ENCODE data around the gene ELOVL5. TPM values are rescaled to one million over a fixed set of nuclear protein-coding genes. Genes with fewer than 3 reads are reported as not detected.
"Not testable (repeated sequence)": the region's sequence is repeated elsewhere in the genome, so short reads cannot be mapped to it uniquely, and the experiment has no call there.

Gene ELOVL5
- total RNA-seq, 3 donors from 2014 or later = 89.4 to 115 (median 104) TPM

GRCh38 chr6:53347921-53348370 is 804 bp downstream of the ELOVL5 start:
- H3K36me3 Mint-ChIP-seq (ENCODE audit: insufficient read depth) = peaks cover 18% of the 10 kb centered on the region
- peaks cover 51% of the 10 kb centered on the region for H3K4me1 Mint-ChIP-seq (ENCODE audit: low read depth)
- H3K27me3 Mint-ChIP-seq (ENCODE audit: low read depth) = no peaks in the 10 kb centered on the region
- H3K4me3 Mint-ChIP-seq = peak overlapping the region; percentile 96
- no peaks in the 10 kb centered on the region for H3K9me3 Mint-ChIP-seq
- peak; percentile 25 to 32 for ATAC-seq
- peak; percentile 23 for DNase-seq

- Mint-ChIP-seq H3K27me3 (ENCODE audit: low read depth) (no peaks in the 10 kb centered on the region), H3K4me3 (peak overlapping the region; percentile 96), H3K4me1 (ENCODE audit: low read depth) (peaks cover 56% of the 10 kb centered on the region), H3K36me3 (ENCODE audit: insufficient read depth) (peaks cover 18% of the 10 kb centered on the region), H3K9me3 (no peaks in the 10 kb centered on the region)
- ATAC-seq (peak in 1 of 2 donors; percentile 12), DNase-seq (peak; percentile 13)
Measured at GRCh38 chr6:53347250-53347920, 1.4 kb downstream of the ELOVL5 start.

- not testable (repeated sequence) for H3K27me3 Mint-ChIP-seq (ENCODE audit: low read depth); H3K9me3 Mint-ChIP-seq; ATAC-seq; DNase-seq
- peaks cover 21% of the 10 kb centered on the region for H3K36me3 Mint-ChIP-seq (ENCODE audit: insufficient read depth)
- peak overlapping the region; percentile 96 for H3K4me3 Mint-ChIP-seq
- H3K4me1 Mint-ChIP-seq (ENCODE audit: low read depth) = peaks cover 69% of the 10 kb centered on the region
Measured at GRCh38 chr6:53346049-53346448, 2.7 kb downstream of the ELOVL5 start.

GRCh38 chr6:53344969-53345368 is 3.8 kb downstream of the ELOVL5 start:
- DNase-seq (no peak), ATAC-seq (no peak)
- Mint-ChIP-seq H3K27me3 (ENCODE audit: low read depth) (no peaks in the 10 kb centered on the region), H3K36me3 (ENCODE audit: insufficient read depth) (peaks cover 23% of the 10 kb centered on the region), H3K9me3 (no peaks in the 10 kb centered on the region), H3K4me3 (peak overlapping the region; percentile 73), H3K4me1 (ENCODE audit: low read depth) (peaks cover 75% of the 10 kb centered on the region)

GRCh38 chr6:53343092-53343491 is 5.7 kb downstream of the ELOVL5 start:
- Mint-ChIP-seq H3K36me3 (ENCODE audit: insufficient read depth) (peaks cover 25% of the 10 kb centered on the region), H3K4me3 (no peak overlapping the region), H3K27me3 (ENCODE audit: low read depth) (no peaks in the 10 kb centered on the region), H3K9me3 (no peaks in the 10 kb centered on the region), H3K4me1 (ENCODE audit: low read depth) (peaks cover 84% of the 10 kb centered on the region)
- DNase-seq (no peak), ATAC-seq (no peak)

- no peaks in the 10 kb centered on the region for H3K27me3 Mint-ChIP-seq (ENCODE audit: low read depth)
- H3K36me3 Mint-ChIP-seq (ENCODE audit: insufficient read depth) = peaks cover 32% of the 10 kb centered on the region
- peak overlapping the region; percentile 12 for H3K4me3 Mint-ChIP-seq
- ATAC-seq (no peak), DNase-seq (no peak)
- peaks cover 92% of the 10 kb centered on the region for H3K4me1 Mint-ChIP-seq (ENCODE audit: low read depth)
- no peaks in the 10 kb centered on the region for H3K9me3 Mint-ChIP-seq
Measured at GRCh38 chr6:53342217-53342616, 6.5 kb downstream of the ELOVL5 start.

- Mint-ChIP-seq H3K36me3 (ENCODE audit: insufficient read depth) (peaks cover 28% of the 10 kb centered on the region), H3K27me3 (ENCODE audit: low read depth) (no peaks in the 10 kb centered on the region), H3K4me3 (no peak overlapping the region), H3K4me1 (ENCODE audit: low read depth) (peaks cover 92% of the 10 kb centered on the region), H3K9me3 (no peaks in the 10 kb centered on the region)
- ATAC-seq (no peak), DNase-seq (no peak)
Measured at GRCh38 chr6:53340536-53340935, 8.2 kb downstream of the ELOVL5 start.

GRCh38 chr6:53339424-53339823 is 9.3 kb downstream of the ELOVL5 start:
- Mint-ChIP-seq H3K4me1 (ENCODE audit: low read depth) (peaks cover 92% of the 10 kb centered on the region), H3K4me3 (no peak overlapping the region), H3K36me3 (ENCODE audit: insufficient read depth) (peaks cover 24% of the 10 kb centered on the region)

GRCh38 chr6:53338304-53338703 is 10.4 kb downstream of the ELOVL5 start:
- DNase-seq (no peak), ATAC-seq (no peak)
- Mint-ChIP-seq H3K4me1 (ENCODE audit: low read depth) (peaks cover 89% of the 10 kb centered on the region), H3K4me3 (no peak overlapping the region), H3K27me3 (ENCODE audit: low read depth) (no peaks in the 10 kb centered on the region), H3K9me3 (no peaks in the 10 kb centered on the region), H3K36me3 (ENCODE audit: insufficient read depth) (peaks cover 20% of the 10 kb centered on the region)

More at GRCh38 chr6:53339424-53339823, 9.3 kb downstream of the ELOVL5 start:
- Mint-ChIP-seq H3K27me3 (ENCODE audit: low read depth) (no peaks in the 10 kb centered on the region), H3K9me3 (no peaks in the 10 kb centered on the region)
- DNase-seq (no peak), ATAC-seq (no peak)

GRCh38 chr6:53336070-53336469 is 12.7 kb downstream of the ELOVL5 start:
- H3K4me1 Mint-ChIP-seq (ENCODE audit: low read depth) = peaks cover 90% of the 10 kb centered on the region
- peaks cover 24% of the 10 kb centered on the region for H3K36me3 Mint-ChIP-seq (ENCODE audit: insufficient read depth)
- DNase-seq (no peak), ATAC-seq (no peak)
- H3K9me3 Mint-ChIP-seq = no peaks in the 10 kb centered on the region
- peak overlapping the region; percentile 70 for H3K4me3 Mint-ChIP-seq
- H3K27me3 Mint-ChIP-seq (ENCODE audit: low read depth) = no peaks in the 10 kb centered on the region

- no peaks in the 10 kb centered on the region for H3K27me3 Mint-ChIP-seq (ENCODE audit: low read depth)
- peaks cover 88% of the 10 kb centered on the region for H3K4me1 Mint-ChIP-seq (ENCODE audit: low read depth)
- ATAC-seq (peak; percentile 82 to 85), DNase-seq (peak; percentile 46)
- H3K36me3 Mint-ChIP-seq (ENCODE audit: insufficient read depth) = peaks cover 23% of the 10 kb centered on the region
- H3K9me3 Mint-ChIP-seq = no peaks in the 10 kb centered on the region
- peak overlapping the region; percentile 70 for H3K4me3 Mint-ChIP-seq
Measured at GRCh38 chr6:53335224-53335994, 13.3 kb downstream of the ELOVL5 start.

- peaks cover 23% of the 10 kb centered on the region for H3K36me3 Mint-ChIP-seq (ENCODE audit: insufficient read depth)
- DNase-seq (no peak), ATAC-seq (no peak)
- H3K9me3 Mint-ChIP-seq = no peaks in the 10 kb centered on the region
- H3K4me3 Mint-ChIP-seq = peak overlapping the region; percentile 49
- no peaks in the 10 kb centered on the region for H3K27me3 Mint-ChIP-seq (ENCODE audit: low read depth)
- H3K4me1 Mint-ChIP-seq (ENCODE audit: low read depth) = peaks cover 79% of the 10 kb centered on the region
Measured at GRCh38 chr6:53333439-53334408, 15.0 kb downstream of the ELOVL5 start.

GRCh38 chr6:53331678-53332077 is 17.1 kb downstream of the ELOVL5 start:
- Mint-ChIP-seq H3K9me3 (no peaks in the 10 kb centered on the region), H3K27me3 (ENCODE audit: low read depth) (no peaks in the 10 kb centered on the region), H3K36me3 (ENCODE audit: insufficient read depth) (peaks cover 16% of the 10 kb centered on the region), H3K4me3 (no peak overlapping the region), H3K4me1 (ENCODE audit: low read depth) (peaks cover 79% of the 10 kb centered on the region)
- DNase-seq = no peak
- ATAC-seq = no peak

- Mint-ChIP-seq H3K27me3 (ENCODE audit: low read depth) (no peaks in the 10 kb centered on the region), H3K36me3 (ENCODE audit: insufficient read depth) (peaks cover 19% of the 10 kb centered on the region), H3K4me1 (ENCODE audit: low read depth) (peaks cover 79% of the 10 kb centered on the region), H3K4me3 (no peak overlapping the region), H3K9me3 (no peaks in the 10 kb centered on the region)
- DNase-seq (no peak), ATAC-seq (no peak)
Measured at GRCh38 chr6:53330137-53330536, 18.6 kb downstream of the ELOVL5 start.

Data from activated T-cell treated with anti-CD3 and anti-CD28 coated beads, Interleukin-2, amount 50 U/mL, for 4 hours (primary cell).